Activated CD8-positive, alpha-beta memory T cell treated with anti-CD3 and anti-CD28 coated beads for 48 hours (primary cell): ENCODE data around the gene HDAC7.
"Not testable (repeated sequence)": the region's sequence is repeated elsewhere in the genome, so short reads cannot be mapped to it uniquely, and the experiment has no call there.

Experiments used
- DNase-seq, 3 experiments: peaks; one replicate each; pipeline ENCODE4 v3.0.0-alpha.2; 2020; ENCODE audit warnings: low read depth in 2 of 3, low spot score in 2 of 3

HDAC7 gene

GRCh38 chr12:47849261-47849660, 29.6 kb upstream of the HDAC7 start:
- no peak for DNase-seq

- DNase-seq = no peak
These were observed 29.1 kb upstream of the HDAC7 start for GRCh38 chr12:47848853-47849252.

- DNase-seq = no peak
These were observed 26.7 kb upstream of the HDAC7 start for GRCh38 chr12:47846294-47846996.

DNA sequence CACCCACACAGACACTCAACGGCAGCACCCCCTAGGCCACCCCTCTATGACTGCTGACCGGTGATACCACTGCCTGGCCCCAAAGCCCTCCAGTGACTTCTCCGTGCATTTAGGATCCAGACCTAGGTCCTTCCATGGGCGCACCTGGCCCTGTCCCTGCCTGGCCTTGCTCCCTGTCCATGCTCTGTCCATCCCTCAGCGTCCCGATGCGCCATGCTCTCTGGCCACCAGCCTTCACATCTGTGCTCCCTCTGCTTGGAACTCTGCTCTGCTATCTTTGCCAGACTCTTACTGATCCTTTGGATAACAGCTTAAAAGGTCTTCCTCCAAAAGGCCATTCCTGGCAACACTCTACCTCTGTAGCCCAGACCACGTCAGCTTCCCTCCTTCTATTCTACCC, 25.4 kb upstream of the HDAC7 start:
- DNase-seq = no peak

GRCh38 chr12:47844264-47845019, 24.7 kb upstream of the HDAC7 start:
- no peak for DNase-seq

- DNase-seq = no peak
These were observed 23.7 kb upstream of the HDAC7 start for GRCh38 chr12:47843226-47843980.

DNA sequence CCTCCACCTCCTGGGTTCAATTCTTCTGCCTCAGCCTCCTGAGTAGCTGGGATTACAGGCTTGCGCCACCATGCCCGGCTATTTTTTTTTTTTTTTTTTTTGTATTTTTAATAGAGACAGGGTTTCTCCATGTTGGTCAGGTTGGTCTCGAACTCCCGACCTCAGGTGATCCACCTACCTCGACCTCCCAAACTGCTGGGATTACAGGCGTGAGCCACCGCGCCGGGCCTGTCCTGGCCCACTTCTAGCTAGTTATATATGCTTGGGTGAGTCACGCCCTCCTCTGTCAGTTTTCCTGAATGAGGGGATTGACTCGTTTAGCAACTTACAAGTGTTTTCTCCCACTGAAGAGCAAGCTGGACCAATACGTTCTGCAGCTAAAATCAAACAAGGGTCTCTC, 22.8 kb upstream of the HDAC7 start:
- DNase-seq = not testable (repeated sequence)

DNA sequence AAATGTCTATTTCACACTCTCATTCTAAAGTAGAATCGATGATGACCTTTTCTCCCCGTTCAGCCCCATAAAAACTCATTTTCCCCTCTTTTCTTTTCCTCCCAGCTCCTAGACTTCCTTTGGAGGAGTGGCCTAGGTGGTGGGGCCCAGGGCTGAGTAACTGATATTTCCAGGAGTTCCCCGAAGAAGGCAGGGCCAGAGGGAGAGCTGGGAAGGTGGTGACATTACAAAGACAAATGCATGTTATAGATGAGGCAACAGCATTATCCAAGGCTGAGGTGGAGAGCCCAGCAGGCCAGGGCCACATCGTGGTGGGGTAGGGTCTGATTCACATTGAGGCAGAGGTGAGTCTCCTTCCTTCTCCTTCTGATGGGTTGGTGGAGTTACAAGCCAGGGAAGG, 22.2 kb upstream of the HDAC7 start:
- no peak for DNase-seq

GRCh38 chr12:47841501-47841900, 21.8 kb upstream of the HDAC7 start:
- DNase-seq = no peak

DNA sequence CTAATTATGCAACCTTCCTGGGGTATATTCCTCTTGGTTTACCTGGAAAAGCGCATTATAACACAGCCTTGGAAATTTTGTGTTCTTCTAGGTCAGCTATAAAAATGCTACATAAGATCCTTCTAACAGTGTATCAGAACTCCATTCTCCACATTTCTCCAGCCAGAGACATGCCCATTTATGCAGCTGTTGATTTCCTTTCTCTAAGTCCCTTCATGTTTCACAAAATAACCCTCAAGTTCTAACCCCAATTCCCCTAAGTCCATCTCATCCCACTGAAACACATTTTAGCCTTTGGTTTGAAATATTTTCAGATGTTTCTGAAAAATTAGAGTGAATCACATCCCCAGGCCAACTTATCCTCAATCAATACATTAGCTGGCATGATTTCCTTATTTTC, 20.9 kb upstream of the HDAC7 start:
- DNase-seq = no peak

GRCh38 chr12:47839214-47839876, 19.6 kb upstream of the HDAC7 start:
- DNase-seq = no peak

DNA sequence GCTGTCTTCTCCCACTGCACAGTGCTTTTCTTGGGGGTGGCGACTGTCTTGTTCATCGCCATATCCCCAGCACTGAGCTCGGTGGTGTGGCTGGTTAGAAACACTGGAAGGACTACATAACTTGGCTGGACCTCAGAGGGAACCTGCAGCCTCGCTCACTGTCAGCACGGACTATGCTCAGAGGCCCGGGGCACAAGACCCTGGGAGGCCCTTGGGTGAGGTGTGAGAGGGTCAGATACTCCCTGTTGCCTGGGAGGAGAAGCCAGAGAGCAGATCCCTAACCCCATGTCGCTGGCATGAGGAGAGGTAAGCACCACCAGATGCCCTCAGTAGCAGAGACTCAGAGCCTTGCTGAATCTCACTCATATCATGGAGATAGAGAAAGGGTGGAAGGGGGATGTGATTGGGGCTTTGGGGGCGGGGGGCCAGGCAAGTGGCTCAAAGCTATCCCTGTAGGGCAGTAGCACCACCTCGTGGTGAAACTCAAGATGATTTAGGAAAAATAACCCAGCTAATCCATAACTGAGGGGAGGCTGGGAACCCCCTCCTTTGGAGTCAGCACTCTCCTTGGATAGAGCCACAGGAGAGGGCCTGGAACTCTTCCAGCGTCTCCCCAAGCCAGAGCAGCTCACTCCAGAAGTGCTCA, 18.7 kb upstream of the HDAC7 start:
- DNase-seq = no peak

- DNase-seq = no peak
These were observed 17.8 kb upstream of the HDAC7 start for GRCh38 chr12:47837190-47838171.

- DNase-seq = no peak
These were observed 16.1 kb upstream of the HDAC7 start for GRCh38 chr12:47835831-47836155.

DNA sequence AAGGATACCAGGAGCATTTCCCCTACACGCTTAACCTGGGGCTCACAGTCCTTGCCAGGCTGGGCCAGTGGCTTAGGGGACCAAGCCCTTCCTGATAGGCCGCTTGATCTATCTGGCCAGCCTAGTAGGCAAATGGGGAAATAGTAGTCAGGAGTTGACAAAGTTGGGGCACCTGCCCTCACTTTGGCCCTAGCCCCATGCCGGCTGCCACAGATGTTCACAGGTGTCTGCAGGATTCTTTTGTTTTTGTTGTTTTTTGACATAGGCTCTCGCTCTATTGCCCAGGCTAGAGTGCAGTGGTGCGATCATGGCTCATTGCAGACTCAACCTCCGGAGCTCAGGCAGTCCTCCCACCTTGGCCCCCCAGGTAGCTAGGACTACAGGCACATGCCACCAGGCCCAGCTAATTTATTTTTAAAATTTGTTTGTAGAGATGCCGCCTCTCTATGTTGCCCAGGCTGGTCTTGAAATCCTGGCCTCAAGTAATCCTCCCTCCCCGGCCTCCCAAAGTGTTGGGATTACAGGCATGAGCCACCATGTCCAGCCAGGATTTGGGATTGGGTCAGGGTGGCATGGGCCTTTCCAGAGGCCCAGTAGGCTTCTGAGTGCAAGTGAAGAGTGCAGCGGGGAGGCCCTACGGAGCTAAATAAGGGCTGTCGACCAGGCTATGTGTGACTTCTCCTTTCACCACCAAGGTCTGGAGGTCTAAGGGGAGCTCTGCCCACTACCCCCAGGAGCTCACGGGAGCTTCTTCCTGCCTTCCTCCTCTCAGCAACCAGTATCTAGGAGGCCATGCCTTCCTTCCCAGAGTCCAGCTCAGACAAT, 15.5 kb upstream of the HDAC7 start:
- no peak for DNase-seq

DNA sequence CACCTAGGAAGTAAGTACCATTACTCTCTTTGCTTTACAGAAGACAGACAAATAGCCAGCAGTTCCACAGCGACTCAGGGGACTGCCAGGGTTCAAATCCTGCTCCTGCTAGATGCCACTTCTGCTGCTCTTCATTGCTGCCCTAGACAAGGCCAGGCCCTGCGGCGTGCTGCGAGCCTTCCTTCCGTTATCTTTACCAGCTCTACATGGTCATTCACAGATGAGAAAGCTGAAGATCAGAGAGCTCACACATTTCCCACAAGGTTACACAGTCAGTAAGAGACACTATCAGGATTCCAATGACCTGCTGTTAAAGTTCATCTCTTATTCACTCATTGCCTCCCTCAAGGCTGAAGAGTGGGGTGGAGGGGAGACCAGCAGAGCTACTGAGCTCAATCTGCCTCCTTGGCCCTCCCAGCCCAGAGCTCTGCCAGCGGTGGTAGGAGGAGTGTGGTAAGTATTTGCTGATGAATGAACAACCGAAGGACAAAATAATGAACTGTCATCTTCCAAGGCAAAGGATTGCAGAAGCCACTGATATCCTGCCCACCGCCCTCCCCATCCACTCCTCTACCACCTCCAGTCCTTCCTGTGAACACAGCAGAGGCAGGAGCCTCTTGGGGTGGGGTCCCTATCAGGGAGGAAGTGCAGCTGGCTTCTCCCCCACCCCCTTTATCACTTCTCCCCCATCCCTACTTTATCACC, 14.6 kb upstream of the HDAC7 start:
- no peak for DNase-seq

DNA sequence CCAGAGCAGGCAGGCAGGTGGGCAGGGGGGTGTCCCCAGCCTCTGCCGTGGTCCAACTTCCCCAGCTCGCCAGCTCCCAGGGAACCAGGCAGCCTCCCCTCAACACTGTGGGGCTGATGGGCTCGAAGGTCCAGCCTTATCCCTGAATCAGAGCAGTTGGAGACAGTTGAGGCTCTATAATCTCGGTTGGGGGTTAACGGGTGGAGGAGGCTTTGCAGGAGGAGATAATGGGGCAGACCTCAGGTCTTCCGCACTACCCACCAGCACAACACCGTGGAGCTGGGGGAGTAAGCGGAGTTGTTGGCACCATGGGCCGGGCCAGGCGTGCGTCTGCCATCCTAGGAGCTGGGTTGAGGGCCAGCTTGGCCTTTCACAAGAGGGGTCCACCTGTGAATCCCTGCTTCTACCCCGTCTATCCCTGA, 13.9 kb upstream of the HDAC7 start:
- DNase-seq = no peak

DNA sequence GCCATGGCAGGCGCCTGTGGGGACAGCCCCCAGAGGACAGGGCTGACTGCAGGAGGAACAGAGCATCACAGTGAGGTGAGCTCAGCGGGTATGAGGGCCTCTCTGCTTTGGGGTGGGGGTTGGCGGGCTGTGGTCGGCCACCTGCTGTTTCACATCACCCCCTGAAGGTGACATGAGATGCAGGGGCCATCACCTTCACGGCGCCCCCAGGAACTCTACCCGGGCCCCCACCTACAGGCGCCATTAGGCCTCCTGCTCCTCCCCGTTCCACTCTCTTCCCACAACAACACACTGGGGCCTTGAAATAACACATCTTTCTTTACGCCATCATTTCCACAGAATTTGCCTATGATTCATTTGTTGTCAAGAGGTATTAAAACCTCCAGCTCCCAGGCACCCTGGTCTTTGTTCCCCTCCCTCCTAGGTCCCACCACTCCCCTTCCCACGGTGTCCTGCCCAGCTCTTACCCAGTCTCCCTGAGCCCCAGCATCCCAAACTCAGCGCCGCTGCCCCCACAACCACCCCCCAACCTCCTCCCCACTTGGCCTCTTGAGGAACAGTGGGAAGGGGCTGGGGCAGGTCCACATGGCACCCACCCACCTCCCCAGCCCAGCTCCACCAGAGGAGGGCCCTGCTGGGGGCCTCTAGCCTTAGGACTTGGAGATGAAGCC, 12.7 kb upstream of the HDAC7 start:
- DNase-seq = peak; percentile 58 to 68 (median 60)
